CD14-positive monocyte (primary cell): Measurements from ENCODE around the gene SDK1. TPM values are rescaled to one million over a fixed set of nuclear protein-coding genes. Genes with fewer than 3 reads are reported as not detected.

Source experiments
- DNase-seq, 3 donors: peaks; one replicate each; pipeline ENCODE4 v3.0.0-alpha.2; 2011 to 2022
- H2AFZ ChIP-seq: 2 replicates; pipeline ENCODE4 v1.6.0; 2012; ENCODE audit warnings: mild to moderate bottlenecking, low read depth, low read length, inconsistent platforms; ENCODE audit not compliant: insufficient read depth, poor library complexity, severe bottlenecking
- H3K27ac ChIP-seq, 2 donors: 1 replicate in 1 of 2; 2 replicates in 1 of 2; pipeline ENCODE4 v1.5.1; 2012 to 2013; ENCODE audit warnings: low read length in 2 of 2, control low read depth in 1 of 2, inconsistent platforms in 1 of 2, low read depth in 1 of 2, mild to moderate bottlenecking in 1 of 2
- H3K27me3 ChIP-seq, 2 donors: one replicate each; pipeline versions ENCODE4 v1.6.0 to v1.6.1; 2011 to 2013; ENCODE audit warnings: low read length in 2 of 2; ENCODE audit not compliant: control insufficient read depth in 2 of 2, insufficient read depth in 2 of 2
- H3K36me3 ChIP-seq, 2 donors: replicated peaks in 1 of 2; 1 replicate in 1 of 2; 2 replicates in 1 of 2; pipeline versions ENCODE4 v1.5.1 to v1.6.1; 2012 to 2013; ENCODE audit warnings: low read length in 2 of 2, control low read depth in 1 of 2, inconsistent platforms in 1 of 2, mild to moderate bottlenecking in 1 of 2; ENCODE audit not compliant: insufficient read depth in 2 of 2, control insufficient read depth in 1 of 2
- H3K4me1 ChIP-seq, 2 donors: 1 replicate in 1 of 2; 2 replicates in 1 of 2; pipeline versions ENCODE4 v1.5.1 to v1.6.1; 2012 to 2013; ENCODE audit warnings: low read length in 2 of 2, control low read depth in 1 of 2, inconsistent platforms in 1 of 2, mild to moderate bottlenecking in 1 of 2, moderate library complexity in 1 of 2; ENCODE audit not compliant: insufficient read depth in 2 of 2, control insufficient read depth in 1 of 2
- H3K4me2 ChIP-seq: replicated peaks from 2 replicates; pipeline ENCODE3; 2012; ENCODE audit warnings: low read length, moderate library complexity, mild to moderate bottlenecking; ENCODE audit not compliant: poor library complexity, severe bottlenecking; ENCODE audit errors: extremely low read depth
- H3K4me3 ChIP-seq, 3 experiments: fragments of 200-600 bp in 1 of 3; sonication (generic) in 1 of 3; replicated peaks in 1 of 3; 1 replicate in 2 of 3; 2 replicates in 1 of 3; pipeline ENCODE4 v1.5.1; 2011 to 2013; ENCODE audit warnings: low read length in 3 of 3, mild to moderate bottlenecking in 3 of 3, control low read depth in 2 of 3, low read depth in 2 of 3, inconsistent platforms in 1 of 3, moderate library complexity in 1 of 3
- H3K79me2 ChIP-seq: 2 replicates; pipeline ENCODE4 v1.6.0; 2012; ENCODE audit warnings: mild to moderate bottlenecking, control low read depth, inconsistent platforms, low read length, moderate library complexity; ENCODE audit not compliant: insufficient read depth
- H3K9ac ChIP-seq: 2 replicates; pipeline ENCODE4 v1.6.0; 2017; ENCODE audit warnings: low read length, mild to moderate bottlenecking; ENCODE audit not compliant: insufficient read depth, poor library complexity, severe bottlenecking
- H3K9me3 ChIP-seq, 2 donors: replicated peaks in 1 of 2; 1 replicate in 1 of 2; 2 replicates in 1 of 2; pipeline versions ENCODE4 v1.5.1 to v1.6.1; 2012 to 2013; ENCODE audit warnings: low read length in 2 of 2, control low read depth in 1 of 2; ENCODE audit not compliant: control insufficient read depth in 1 of 2, insufficient read depth in 1 of 2
- H4K20me1 ChIP-seq: 2 replicates; pipeline ENCODE4 v1.6.0; 2012; ENCODE audit warnings: mild to moderate bottlenecking, low read length, control low read depth, moderate library complexity; ENCODE audit not compliant: insufficient read depth
- H3K27ac Mint-ChIP-seq, 7 donors: one replicate each; pipeline ENCODE4 v1.8.0; 2020; ENCODE audit warnings: mild to moderate bottlenecking in 7 of 7, mixed read lengths in 7 of 7, moderate library complexity in 6 of 7, inconsistent platforms in 2 of 7
- H3K27me3 Mint-ChIP-seq, 3 donors: one replicate each; pipeline ENCODE4 v1.8.0; 2021 to 2022; ENCODE audit warnings: low read depth in 3 of 3, mild to moderate bottlenecking in 3 of 3, mixed read lengths in 3 of 3, moderate library complexity in 3 of 3, inconsistent platforms in 1 of 3
- H3K36me3 Mint-ChIP-seq, 2 donors: one replicate each; pipeline ENCODE4 v1.8.0; 2020; ENCODE audit warnings: mixed read lengths in 2 of 2, inconsistent platforms in 1 of 2, mild to moderate bottlenecking in 1 of 2
- H3K4me1 Mint-ChIP-seq: one replicate; pipeline ENCODE4 v1.8.0; 2020; ENCODE audit warnings: mild to moderate bottlenecking, mixed read lengths
- H3K4me3 Mint-ChIP-seq, 2 donors: one replicate each; pipeline ENCODE4 v1.8.0; 2020; ENCODE audit warnings: mild to moderate bottlenecking in 2 of 2, mixed read lengths in 2 of 2, moderate library complexity in 1 of 2
- H3K9me3 Mint-ChIP-seq, 7 donors: one replicate each; pipeline ENCODE4 v1.8.0; 2020 to 2022; ENCODE audit warnings: mixed read lengths in 7 of 7, mild to moderate bottlenecking in 6 of 7, moderate library complexity in 6 of 7, inconsistent platforms in 2 of 7
- WGBS: methylation state at CpG from one replicate; pipeline ENCODE4 v1.1.5; 2013; ENCODE audit warnings: missing lambda C conversion rate; ENCODE audit not compliant: insufficient coverage; 5-methylcytosine and 5-hydroxymethylcytosine counted together
- intact Hi-C, 2 donors: fragments of 100-400 bp; cut with micrococcal nuclease; formaldehyde crosslinking; loops; one replicate each; pipeline versions ENCODE4 v1.15.0 to v1.15.1; 2023
- polyA plus RNA-seq, 3 donors: library from polyadenylated mRNA; depleted of rRNA in 1 of 3; unstranded in 2 of 3; stranded (reverse) in 1 of 3; fragments of 300-500 nt in 2 of 3; fragments of >200 nt in 1 of 3; fragmentation: Illumina TruSeq in 2 of 3; gene quantifications; 1 replicate in 2 of 3; 2 replicates in 1 of 3; pipeline ENCODE4 v1.2.3, GENCODE V29; 2012 to 2021
- TF ChIP-seq, protein P1 (sequence below): fragments of 200-600 bp; IDR thresholded peaks from one replicate; pipeline ENCODE4 v1.8.0; 2022; ENCODE audit warnings: antibody characterized with exemption, mild to moderate bottlenecking

Gene SDK1
- polyA plus RNA-seq, 3 donors, result 0.01 TPM; not detected in 2

DNA sequence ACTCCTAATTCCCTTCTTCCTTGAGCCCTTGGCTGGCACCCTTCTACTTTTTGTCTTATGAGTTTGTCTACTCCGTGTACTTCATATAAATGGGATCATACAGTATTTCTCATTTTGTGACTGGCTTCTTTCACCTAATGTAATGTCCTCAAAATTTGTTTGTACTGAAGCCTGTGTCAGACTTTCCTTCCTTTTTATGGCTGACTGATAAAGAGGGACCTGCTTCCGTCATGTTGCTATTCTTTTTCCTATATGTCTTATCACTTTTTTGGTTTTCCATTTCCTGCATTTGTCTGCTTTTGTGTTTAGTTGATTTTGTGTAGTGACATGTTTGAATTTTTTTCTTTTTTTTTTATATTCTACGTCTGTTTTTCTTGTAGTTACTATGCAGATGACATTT, 470.9 kb downstream of the SDK1 start:
- Mint-ChIP-seq H3K36me3 (no peaks in the 10 kb centered on the region), H3K27me3 (peaks cover 0 to 3% (median 0%) of the 10 kb centered on the region in 3 donors), H3K27ac (no peak overlapping the region), H3K4me3 (no peak overlapping the region), H3K4me1 (no peaks in the 10 kb centered on the region), H3K9me3 (peaks cover 0 to 12% (median 3%) of the 10 kb centered on the region in 7 donors)
- no peaks in the 10 kb centered on the region for H3K36me3 ChIP-seq
- intact Hi-C loops, result no loop called here
- no CpG with 5 or more reads among the region's 3 CpGs for WGBS
- no peaks in the 10 kb centered on the region for H4K20me1 ChIP-seq
- no peak overlapping the region for H3K4me3 ChIP-seq
- H3K4me1 ChIP-seq, result no peaks in the 10 kb centered on the region
- no peak overlapping the region for H3K27ac ChIP-seq
- TF ChIP-seq, protein P1, sequence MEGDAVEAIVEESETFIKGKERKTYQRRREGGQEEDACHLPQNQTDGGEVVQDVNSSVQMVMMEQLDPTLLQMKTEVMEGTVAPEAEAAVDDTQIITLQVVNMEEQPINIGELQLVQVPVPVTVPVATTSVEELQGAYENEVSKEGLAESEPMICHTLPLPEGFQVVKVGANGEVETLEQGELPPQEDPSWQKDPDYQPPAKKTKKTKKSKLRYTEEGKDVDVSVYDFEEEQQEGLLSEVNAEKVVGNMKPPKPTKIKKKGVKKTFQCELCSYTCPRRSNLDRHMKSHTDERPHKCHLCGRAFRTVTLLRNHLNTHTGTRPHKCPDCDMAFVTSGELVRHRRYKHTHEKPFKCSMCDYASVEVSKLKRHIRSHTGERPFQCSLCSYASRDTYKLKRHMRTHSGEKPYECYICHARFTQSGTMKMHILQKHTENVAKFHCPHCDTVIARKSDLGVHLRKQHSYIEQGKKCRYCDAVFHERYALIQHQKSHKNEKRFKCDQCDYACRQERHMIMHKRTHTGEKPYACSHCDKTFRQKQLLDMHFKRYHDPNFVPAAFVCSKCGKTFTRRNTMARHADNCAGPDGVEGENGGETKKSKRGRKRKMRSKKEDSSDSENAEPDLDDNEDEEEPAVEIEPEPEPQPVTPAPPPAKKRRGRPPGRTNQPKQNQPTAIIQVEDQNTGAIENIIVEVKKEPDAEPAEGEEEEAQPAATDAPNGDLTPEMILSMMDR, result no peak
- H3K4me2 ChIP-seq, result no peak overlapping the region
- H3K27me3 ChIP-seq, result no peaks in the 10 kb centered on the region
- no peak overlapping the region for H3K9ac ChIP-seq
- H3K79me2 ChIP-seq, result no peaks in the 10 kb centered on the region
- H3K9me3 ChIP-seq, result no peaks in the 10 kb centered on the region
- no peak for DNase-seq
- no peak overlapping the region for H2AFZ ChIP-seq

GRCh38 chr7:3778345-3778744, 477.3 kb downstream of the SDK1 start:
- Histone ChIP-seq H3K27me3 (no peaks in the 10 kb centered on the region), H3K27ac (no peak overlapping the region), H3K79me2 (no peaks in the 10 kb centered on the region), H3K4me2 (no peak overlapping the region), H3K9me3 (peaks cover 22 to 26% of the 10 kb centered on the region in 2 donors), H3K4me3 (no peak overlapping the region), H3K9ac (no peak overlapping the region), H2AFZ (no peak overlapping the region), H3K36me3 (no peaks in the 10 kb centered on the region), H3K4me1 (no peaks in the 10 kb centered on the region), H4K20me1 (no peaks in the 10 kb centered on the region)
- DNase-seq, result no peak
- Mint-ChIP-seq H3K4me1 (no peaks in the 10 kb centered on the region), H3K9me3 (peaks cover 12 to 37% (median 23%) of the 10 kb centered on the region in 7 donors), H3K36me3 (no peaks in the 10 kb centered on the region), H3K4me3 (no peak overlapping the region), H3K27me3 (no peaks in the 10 kb centered on the region), H3K27ac (no peak overlapping the region)
- 100% methylated on average over 2 of the region's 8 CpGs for WGBS
- intact Hi-C loops, result no loop called here
- TF ChIP-seq, protein P1, result no peak
